Ramos (cell line): ENCODE results near the gene COMMD8.

ENCODE experiments used
- in situ Hi-C: fragments of 300-500 bp; cut with MboI; formaldehyde crosslinking; loops from one replicate; pipeline ENCODE4 v1.14.3; 2022; ENCODE audit warnings: low sequenced_read_pairs; ENCODE audit not compliant: unreplicated experiment

The COMMD8 gene

DNA sequence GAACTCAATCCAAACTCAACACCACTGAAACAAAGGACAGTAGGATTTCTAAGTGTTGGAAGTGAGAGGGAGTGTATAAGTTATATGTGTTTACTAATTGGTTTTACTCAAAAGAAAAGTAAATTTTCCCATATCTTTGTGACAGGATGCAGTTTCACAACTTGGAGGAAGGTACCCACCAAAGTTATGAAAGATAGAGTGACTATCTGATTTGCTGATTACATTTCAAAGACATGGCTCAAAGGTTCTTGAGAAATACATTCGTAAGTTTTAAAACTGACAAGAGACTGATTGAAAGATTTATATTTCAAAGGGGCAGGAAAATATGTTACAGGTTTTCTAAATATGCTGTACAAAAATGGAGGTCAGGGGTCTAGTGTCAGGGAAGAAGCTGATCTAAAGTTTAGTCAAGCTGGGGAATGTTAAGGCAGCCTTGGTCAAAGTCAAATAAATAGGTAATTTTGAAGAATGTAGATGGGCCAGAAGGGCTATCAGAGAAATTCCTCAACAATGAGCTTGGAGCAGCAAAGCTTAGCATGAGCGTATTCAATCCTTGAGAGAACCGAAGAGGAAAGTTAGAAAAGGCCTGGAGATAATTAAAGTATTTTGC lies 9.7 kb upstream of the COMMD8 start:
- in situ Hi-C loops: no loop called here

GRCh38 chr4:47471591-47471990 lies 8.1 kb upstream of the COMMD8 start:
- in situ Hi-C loops: no loop called here

- in situ Hi-C loops: no loop called here
These were observed 7.6 kb upstream of the COMMD8 start for GRCh38 chr4:47471064-47471463.

- in situ Hi-C loops: no loop called here
These were observed 6.4 kb upstream of the COMMD8 start for GRCh38 chr4:47469951-47470350.

DNA sequence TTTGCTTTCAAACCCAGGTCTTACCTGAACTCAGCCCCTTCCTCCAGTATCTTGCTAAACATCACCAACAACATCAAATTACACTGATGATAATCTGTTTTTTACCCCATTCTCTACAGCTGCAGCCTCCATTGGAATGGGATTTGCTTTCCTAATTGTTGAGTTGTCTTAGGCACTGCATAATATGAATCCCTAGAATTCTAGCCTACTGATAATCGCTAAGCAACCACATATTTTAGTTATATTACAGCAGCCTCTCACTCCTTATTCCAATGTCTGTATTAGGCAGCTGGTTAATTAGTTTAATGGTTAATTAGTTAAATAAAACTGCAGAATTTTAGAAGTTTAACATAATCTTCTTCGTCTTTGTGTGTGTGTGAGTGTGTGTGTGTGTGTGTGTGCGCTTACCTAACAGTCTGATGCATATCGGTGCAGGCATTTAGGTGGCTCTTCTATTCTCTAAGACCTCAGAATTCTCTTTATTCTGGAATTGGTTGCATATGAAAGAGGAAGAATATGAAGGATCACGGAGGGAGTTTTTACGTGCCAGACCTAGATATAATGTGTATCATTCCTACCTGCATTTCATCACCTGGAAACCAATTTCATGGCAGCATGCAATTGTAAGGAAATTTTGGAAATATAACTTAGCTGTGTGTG lies 5.3 kb upstream of the COMMD8 start:
- in situ Hi-C loops: no loop called here

DNA sequence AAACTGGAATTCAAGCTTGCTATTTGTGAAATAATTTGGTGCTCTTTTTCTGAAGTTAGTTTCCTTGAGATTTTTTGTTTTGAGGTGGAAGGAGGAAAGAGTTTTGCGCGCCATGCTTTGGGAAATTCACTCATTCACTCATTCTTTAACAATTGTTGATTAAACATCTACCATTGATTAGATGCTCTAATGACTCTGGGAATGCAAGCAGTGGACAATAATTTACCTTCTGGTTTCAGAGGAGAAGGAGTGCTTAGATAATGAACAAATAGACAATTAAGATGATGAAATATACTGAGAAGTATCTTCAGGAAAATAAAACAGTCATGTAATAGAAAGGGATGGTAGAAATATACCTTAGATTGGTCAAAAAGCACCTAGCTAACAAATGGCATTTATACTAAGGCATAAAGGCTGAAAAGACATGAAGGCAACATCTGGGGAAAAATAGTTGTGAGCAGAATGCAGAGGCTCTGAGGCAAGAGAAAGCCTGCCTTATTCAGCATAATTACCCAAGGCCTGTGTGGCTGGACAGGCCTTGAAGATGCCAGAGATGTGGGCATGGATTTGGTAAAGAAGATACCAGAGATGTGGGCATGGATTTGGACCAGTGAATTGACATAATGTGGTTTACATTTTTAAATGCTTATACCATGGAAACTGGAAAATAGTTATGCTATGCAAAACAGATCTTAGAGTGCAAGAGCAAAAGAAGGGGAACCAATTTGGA lies 2.7 kb upstream of the COMMD8 start:
- in situ Hi-C loops: no loop called here

DNA sequence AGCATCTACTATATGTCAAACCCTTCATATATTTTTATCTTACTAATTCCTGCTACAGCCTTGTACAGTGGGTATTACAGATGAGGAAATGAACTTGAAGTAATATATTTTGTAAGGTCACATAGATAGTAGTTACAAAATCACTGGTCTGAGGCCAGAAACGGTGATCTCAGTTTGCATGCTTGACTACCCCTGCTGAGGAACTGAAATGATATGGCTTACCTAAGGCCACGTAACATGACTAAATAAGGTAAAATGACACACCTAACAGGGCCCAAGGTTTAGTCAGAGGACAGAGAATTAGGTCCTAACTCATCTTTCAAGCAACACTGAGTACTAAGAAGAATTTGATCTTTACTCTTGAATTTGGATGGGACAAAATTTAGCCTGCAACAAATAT lies 1.5 kb upstream of the COMMD8 start:
- in situ Hi-C loops: no loop called here

DNA sequence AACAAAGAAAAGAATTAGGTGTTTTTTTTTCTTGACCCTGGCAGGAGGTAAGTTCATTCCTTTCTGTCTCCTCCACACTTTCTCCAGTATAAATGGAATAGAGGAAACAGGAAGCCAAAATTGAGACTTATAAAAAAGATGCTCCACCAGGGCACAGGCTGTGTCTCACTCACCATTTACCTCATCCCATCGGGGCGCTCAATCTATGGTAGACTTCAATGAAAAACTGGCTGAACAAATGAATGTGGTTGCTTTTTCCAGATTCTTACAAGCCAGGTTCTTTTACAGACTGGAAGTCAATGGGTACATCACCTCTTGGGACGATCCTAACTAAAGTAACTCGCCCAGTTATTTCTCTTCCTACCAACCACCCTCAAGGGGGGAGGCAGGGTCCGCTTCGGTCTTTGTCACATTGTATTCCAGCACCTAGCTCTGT lies 685 bp downstream of the COMMD8 start:
- in situ Hi-C loops: no loop called here

DNA sequence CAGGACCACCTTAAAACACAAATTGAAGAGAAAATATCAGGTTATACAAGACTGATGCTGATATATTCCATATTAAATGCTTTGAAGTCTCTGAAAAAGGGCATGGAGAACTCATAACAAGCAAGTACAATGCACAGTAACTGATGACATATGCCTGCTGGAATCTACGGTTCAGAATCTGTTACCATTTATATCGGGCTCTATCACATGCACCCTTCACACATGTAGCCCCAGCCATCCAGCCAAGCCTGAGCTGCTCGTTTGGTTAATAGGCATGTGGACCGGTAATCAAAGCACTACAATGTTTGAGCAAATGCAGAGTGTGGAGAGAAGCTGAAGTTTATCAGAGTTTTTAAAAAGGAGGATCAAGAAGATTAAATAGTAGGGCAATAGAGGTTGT lies 11.8 kb downstream of the COMMD8 start:
- in situ Hi-C loops: no loop called here

- in situ Hi-C loops: no loop called here
These were observed 19.5 kb downstream of the COMMD8 start for GRCh38 chr4:47444031-47444430.

GRCh38 chr4:47442980-47443379 lies 20.5 kb downstream of the COMMD8 start:
- in situ Hi-C loops: no loop called here

GRCh38 chr4:47434931-47435330 lies 28.6 kb downstream of the COMMD8 start:
- in situ Hi-C loops: no loop called here

DNA sequence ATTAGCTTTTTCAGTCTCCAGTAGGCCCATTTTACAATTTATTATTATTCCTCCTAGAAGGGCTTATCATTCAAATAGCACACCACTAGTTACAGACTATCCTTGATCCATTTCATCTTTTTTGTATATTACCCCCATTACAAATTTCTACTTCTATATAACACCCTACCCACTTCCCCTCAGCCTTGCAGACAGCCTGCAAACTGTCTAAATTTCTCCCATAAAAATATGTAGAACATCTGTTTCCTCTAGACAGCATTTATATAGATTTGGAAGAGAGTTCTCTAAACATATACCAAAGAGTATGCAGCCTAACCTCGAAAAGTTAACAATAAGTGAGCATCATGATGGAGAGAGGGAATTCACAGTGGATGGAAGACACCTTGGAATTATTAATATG lies 30.8 kb downstream of the COMMD8 start:
- in situ Hi-C loops: no loop called here

DNA sequence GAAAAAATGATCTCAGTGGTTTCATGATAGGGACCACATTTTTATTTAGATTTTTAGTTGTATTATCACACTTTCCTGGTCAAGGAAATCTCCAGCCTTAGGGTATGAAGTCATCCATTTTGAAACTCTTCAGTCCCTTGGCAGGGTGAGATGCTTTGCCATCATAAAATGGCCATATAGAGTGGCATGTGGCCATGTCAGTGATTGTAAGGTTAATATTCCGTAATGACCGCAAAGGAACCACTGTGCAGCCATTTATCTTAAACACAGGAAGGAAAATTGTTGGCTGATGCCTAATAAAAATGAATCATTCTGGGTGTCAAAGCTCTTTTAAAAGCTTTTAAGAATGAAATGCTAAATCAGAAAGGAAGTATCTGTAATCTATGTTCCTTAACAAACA lies 35.6 kb downstream of the COMMD8 start:
- in situ Hi-C loops: no loop called here

GRCh38 chr4:47425628-47426027 lies 37.9 kb downstream of the COMMD8 start:
- in situ Hi-C loops: no loop called here

DNA sequence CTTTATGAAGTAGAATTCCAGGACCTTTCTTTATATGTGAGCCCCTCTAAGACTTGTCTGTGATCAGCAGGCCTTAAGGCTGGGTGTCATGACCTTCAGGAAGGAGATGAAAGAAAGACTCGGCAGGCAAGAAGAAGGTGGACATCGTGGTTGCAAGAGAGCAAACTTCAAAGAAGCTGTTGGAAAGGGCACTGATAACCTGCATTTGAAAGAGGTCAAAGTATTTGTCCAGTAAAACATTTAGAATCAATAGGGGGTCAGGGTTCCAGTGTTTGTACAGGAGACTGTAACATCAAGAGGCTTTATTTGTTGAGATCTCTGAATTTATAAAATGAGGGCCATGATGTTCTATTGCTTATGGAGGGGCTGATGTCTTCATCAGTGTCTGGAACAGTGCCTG lies 44.2 kb downstream of the COMMD8 start:
- in situ Hi-C loops: no loop called here

DNA sequence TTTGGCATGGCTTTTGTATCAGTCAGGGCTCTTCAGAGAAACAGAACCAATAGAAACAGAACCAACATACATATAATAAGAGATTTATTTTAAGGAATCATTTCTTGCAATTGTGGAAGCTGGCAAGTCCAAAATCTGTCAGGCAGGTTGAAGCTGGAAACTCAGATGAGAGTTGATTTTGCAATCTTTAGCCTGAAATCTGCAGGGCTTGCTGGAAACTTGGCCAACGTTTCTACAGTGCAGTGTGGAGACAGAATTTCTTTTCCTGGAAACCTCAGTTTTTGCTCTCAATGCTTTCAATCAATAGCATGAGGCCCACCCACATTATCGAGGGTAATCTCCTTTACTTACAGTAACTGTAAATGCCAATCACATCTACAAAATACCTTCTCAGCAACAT lies 45.4 kb downstream of the COMMD8 start:
- in situ Hi-C loops: no loop called here

- in situ Hi-C loops: no loop called here
These were observed 47.8 kb downstream of the COMMD8 start for GRCh38 chr4:47415719-47416118.

- in situ Hi-C loops: no loop called here
These were observed 50.0 kb downstream of the COMMD8 start for GRCh38 chr4:47413521-47413920.

DNA sequence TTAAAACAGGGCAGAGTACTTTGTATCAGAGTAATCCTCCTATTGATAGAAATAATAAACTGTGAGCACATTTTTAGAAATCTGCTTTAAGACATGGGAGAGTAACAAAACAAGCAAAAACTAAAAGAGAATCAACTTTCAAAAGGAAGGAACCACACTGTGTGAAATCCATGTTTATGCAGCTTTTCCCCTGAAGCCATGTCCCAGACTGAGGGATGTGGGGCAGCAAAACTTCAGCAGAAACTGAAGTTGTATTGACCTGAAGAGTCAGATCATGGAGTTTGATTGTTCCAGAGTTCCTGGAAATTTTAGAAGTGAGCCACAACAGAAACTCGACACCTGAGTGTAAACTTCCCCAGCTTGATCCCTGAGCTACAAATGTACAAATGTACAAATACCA lies 53.2 kb downstream of the COMMD8 start:
- in situ Hi-C loops: no loop called here

GRCh38 chr4:47406408-47406807 lies 57.1 kb downstream of the COMMD8 start:
- in situ Hi-C loops: no loop called here
